GM06990 (cell line): Measurements from ENCODE around the gene URB1.
"Not testable (repeated sequence)": the region's sequence is repeated elsewhere in the genome, so short reads cannot be mapped to it uniquely, and the experiment has no call there.

Source experiments
- DNase-seq: peaks from one replicate; pipeline ENCODE4 v3.0.0-alpha.2; 2011; ENCODE audit not compliant: insufficient read length; ENCODE audit errors: extremely low read depth
- H3K27me3 ChIP-seq: replicated peaks from 2 replicates; pipeline ENCODE4 v1.6.0; 2011; ENCODE audit warnings: low read length; ENCODE audit not compliant: control insufficient read depth, insufficient read depth
- H3K36me3 ChIP-seq: 2 replicates; pipeline ENCODE4 v1.5.1; 2011; ENCODE audit warnings: low read length; ENCODE audit not compliant: control insufficient read depth, insufficient read depth
- H3K4me3 ChIP-seq: replicated peaks from 2 replicates; pipeline ENCODE4 v1.5.1; 2011; ENCODE audit warnings: low read depth, mild to moderate bottlenecking, control low read depth, low read length
- TF ChIP-seq, protein P1 (sequence below): IDR thresholded peaks from 2 replicates; pipeline ENCODE4 v1.5.1; 2011; ENCODE audit warnings: low read length, control low read depth, mild to moderate bottlenecking, inconsistent platforms; ENCODE audit not compliant: insufficient read depth, poor library complexity, severe bottlenecking

The URB1 gene

DNA sequence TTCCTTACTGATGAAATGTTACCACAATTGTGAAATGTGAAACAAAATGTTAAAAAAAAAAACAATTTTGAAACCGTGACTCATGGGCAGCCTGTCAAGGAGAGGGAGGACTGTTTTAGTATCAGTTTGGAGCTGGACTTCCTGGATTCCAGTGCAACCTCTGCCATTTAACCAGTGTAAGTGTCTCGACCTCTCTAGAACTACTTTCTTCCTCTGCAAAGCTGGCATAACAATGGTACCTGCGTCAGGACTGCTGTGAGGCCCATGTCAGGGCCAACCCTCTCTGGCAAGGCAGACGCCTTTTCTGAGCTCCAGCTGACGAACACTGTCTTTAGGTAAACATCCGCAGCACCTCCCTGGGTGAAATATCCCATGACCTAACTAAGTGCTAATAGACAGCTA, 20.9 kb downstream of the URB1 start:
- Histone ChIP-seq H3K27me3 (no peaks in the 10 kb centered on the region), H3K36me3 (peaks cover 15% of the 10 kb centered on the region), H3K4me3 (no peak overlapping the region)
- TF ChIP-seq, protein P1, sequence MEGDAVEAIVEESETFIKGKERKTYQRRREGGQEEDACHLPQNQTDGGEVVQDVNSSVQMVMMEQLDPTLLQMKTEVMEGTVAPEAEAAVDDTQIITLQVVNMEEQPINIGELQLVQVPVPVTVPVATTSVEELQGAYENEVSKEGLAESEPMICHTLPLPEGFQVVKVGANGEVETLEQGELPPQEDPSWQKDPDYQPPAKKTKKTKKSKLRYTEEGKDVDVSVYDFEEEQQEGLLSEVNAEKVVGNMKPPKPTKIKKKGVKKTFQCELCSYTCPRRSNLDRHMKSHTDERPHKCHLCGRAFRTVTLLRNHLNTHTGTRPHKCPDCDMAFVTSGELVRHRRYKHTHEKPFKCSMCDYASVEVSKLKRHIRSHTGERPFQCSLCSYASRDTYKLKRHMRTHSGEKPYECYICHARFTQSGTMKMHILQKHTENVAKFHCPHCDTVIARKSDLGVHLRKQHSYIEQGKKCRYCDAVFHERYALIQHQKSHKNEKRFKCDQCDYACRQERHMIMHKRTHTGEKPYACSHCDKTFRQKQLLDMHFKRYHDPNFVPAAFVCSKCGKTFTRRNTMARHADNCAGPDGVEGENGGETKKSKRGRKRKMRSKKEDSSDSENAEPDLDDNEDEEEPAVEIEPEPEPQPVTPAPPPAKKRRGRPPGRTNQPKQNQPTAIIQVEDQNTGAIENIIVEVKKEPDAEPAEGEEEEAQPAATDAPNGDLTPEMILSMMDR, result no peak
- DNase-seq, result no peak

DNA sequence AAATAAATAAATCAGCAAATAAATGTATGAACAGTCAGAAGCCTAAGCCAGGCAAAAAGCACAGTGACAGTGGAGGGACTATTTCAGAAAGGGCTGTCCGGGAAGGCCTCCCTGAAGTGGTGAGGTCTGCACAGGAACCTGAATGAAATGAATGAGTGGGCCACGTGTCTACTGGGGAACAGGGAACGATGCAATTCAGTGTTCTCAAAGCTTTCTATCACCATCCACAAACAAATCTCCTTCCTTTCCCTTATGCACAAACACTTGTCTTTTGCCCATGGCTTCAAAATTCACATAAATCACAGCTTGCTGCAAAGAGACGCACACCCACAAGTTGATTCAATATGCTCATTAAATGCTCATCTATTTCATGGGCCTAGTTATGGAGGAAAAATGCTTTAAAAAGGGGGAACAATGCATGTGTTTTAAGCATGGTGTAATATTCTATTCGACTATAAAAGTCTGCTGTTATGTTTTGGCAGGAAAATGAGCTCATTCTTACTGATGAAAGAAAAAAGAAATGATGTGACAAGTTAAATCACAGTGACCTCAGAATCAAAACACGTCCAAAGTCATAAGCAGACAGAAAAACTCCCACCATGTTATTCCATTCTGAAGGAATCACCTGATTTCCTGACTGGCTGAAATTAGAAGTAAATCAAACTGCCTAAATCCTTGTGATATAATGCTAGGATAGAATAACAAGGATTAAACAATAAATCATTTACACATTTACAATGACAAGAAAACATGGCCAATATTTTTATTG, 21.6 kb downstream of the URB1 start:
- Histone ChIP-seq H3K36me3 (peaks cover 16% of the 10 kb centered on the region), H3K27me3 (no peaks in the 10 kb centered on the region), H3K4me3 (no peak overlapping the region)
- TF ChIP-seq, protein P1, result no peak
- DNase-seq, result no peak

DNA sequence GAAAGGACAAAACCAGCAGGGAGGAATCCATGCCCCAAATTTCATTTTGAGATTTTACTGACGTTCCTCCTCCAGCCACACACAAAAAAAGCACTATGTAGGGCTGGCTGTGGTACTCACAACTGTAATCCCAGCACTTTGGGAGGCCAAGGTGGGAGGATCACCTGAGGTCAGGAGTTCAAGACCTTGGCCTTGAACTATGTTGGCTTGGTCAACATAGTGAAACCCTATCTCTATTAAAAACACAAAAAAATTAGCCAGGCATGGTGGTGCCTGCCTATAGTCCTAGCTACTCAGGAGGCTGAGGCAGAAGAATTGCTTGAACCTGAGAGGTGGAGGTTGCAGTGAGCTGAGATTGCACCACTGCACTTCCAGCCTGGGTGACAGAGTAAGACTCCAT, 23.9 kb downstream of the URB1 start:
- peaks cover 24% of the 10 kb centered on the region for H3K36me3 ChIP-seq
- not testable (repeated sequence) for DNase-seq, H3K27me3 ChIP-seq

DNA sequence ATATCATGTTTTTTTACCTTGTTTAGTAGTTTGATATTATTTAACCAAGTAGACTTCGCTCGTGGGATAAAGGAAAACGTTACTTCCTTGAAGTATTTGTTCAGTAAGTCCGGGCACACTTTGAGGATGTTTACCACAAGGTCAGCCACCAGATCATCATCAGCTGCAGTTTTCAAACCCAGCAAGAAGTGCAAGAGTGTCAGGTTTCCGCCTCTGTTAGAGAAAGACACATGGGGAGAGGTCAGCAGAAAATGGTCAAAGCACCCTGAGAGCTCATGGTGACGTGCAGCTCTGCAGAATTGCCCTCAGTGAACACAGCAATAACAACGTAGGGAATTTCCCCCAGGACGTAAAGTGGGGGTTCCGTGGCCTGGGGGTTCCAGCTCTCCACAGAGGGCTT, 24.4 kb downstream of the URB1 start:
- Histone ChIP-seq H3K27me3 (no peaks in the 10 kb centered on the region), H3K36me3 (peaks cover 24% of the 10 kb centered on the region), H3K4me3 (no peak overlapping the region)
- DNase-seq, result no peak
- TF ChIP-seq, protein P1, result no peak

More for the DNA sequence above, 23.9 kb downstream of the URB1 start:
- H3K4me3 ChIP-seq, result not testable (repeated sequence)

DNA sequence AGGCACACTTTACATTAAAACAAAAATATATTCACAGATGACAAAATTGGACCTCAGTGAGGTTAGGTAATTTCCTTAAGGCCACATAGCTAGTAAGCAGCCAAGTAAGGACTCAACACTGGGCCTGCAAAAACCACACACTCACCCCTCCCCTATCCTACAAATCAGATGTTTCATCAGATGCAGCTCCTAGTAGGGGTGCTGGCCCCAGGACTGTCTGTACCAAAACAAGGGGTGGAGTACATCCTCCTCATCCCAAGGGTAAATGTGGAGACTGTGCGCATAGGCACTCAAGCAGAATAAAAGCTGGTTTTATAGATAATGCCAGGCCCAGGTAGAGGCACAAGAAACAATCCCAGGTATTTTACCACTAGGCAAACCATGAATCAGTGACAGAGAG, 25.7 kb downstream of the URB1 start:
- H3K27me3 ChIP-seq, result no peaks in the 10 kb centered on the region
- no peak for DNase-seq
- H3K36me3 ChIP-seq, result peaks cover 31% of the 10 kb centered on the region
- H3K4me3 ChIP-seq, result no peak overlapping the region
- TF ChIP-seq, protein P1, result no peak

DNA sequence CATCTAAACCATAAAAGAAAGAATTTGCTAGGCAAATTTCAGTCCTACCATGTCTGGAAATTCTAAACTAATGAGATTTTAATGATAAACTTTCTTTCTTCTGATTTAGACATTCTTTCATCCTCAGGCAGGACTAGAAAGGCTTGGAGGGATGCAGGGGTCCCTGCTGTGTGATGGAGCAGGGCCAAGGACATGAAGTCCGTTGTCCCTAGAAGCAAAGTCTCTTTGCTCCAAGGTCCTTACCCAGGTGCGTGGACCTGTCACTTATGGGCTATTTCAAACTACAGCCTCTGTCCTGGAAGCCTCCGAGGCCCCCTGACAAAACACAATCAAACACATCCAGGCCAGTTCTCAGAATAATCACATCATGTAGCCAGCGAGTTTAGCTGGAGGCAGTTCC, 26.6 kb downstream of the URB1 start:
- DNase-seq, result no peak
- Histone ChIP-seq H3K36me3 (peaks cover 36% of the 10 kb centered on the region), H3K27me3 (no peaks in the 10 kb centered on the region), H3K4me3 (no peak overlapping the region)
- TF ChIP-seq, protein P1, result no peak
